HUDEP-2 (cell line): ENCODE measurements around the gene PDHB.
A peak's percentile ranks its signal among the peaks of the same experiment; 100 is the strongest.
"Not testable (repeated sequence)": the region's sequence is repeated elsewhere in the genome, so short reads cannot be mapped to it uniquely, and the experiment has no call there.

Source experiments
- DNase-seq, 76 experiments: peaks; one replicate each; lab custom pipeline; 2025; ENCODE audit not compliant: unreplicated experiment in 76 of 76; lab: John Stamatoyannopoulos, UW

The PDHB gene

GRCh38 chr3:58440996-58441355 is 7.3 kb upstream of the PDHB start:
- not testable (repeated sequence) for DNase-seq

GRCh38 chr3:58437276-58437675 is 3.6 kb upstream of the PDHB start:
- not testable (repeated sequence) for DNase-seq

DNA sequence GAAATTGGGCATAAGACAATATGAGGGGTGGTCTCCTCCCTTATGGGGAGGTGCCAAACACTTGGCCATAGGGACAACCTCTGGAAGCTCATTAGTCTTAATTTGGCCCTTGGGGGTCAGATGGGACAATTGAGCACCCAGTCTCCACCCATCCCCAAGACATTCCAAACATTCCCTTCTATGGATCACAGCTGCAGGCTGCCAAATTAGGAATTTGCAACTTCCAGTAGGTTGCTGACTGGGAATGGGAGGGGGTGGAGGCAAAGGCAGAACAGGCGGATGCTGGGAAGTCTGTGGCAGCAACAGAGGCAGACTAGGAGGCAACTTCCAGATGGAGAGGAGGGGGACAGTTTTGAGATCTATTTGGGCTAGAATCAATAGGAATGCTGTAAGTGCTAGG is 1.4 kb upstream of the PDHB start:
- no peak for DNase-seq

- peak in 2 of 76 experiments; percentile 7 for DNase-seq
Measured at GRCh38 chr3:58434511-58434910, 879 bp upstream of the PDHB start.

GRCh38 chr3:58434168-58434504 is 504 bp upstream of the PDHB start:
- no peak for DNase-seq

- no peak for DNase-seq
Measured at GRCh38 chr3:58432905-58433304, 727 bp downstream of the PDHB start.

DNA sequence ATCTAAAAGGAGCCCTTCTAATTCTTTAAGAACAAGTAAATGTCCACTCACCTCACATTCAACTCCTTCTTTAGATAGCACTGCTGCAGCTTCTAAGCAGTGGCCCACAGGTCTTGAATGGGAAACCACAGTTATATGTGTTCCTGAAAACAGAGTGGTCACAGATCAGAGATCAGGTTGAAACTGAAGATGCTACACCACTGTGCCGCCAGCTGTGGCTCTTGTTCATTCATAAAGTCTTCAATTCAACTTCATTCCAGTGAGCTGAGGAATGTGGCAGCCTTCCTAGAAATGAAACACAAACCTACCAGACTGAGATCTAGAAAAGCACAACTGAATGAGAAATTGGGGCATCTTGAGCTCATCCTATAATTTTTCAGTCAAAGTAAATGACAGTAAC is 4.0 kb downstream of the PDHB start:
- no peak for DNase-seq

- DNase-seq, result no peak
Measured at GRCh38 chr3:58427661-58428361, 5.8 kb downstream of the PDHB start.

GRCh38 chr3:58425782-58426181 is 7.8 kb downstream of the PDHB start:
- DNase-seq, result no peak

- DNase-seq, result no peak
Measured at GRCh38 chr3:58424613-58425012, 9.0 kb downstream of the PDHB start.

DNA sequence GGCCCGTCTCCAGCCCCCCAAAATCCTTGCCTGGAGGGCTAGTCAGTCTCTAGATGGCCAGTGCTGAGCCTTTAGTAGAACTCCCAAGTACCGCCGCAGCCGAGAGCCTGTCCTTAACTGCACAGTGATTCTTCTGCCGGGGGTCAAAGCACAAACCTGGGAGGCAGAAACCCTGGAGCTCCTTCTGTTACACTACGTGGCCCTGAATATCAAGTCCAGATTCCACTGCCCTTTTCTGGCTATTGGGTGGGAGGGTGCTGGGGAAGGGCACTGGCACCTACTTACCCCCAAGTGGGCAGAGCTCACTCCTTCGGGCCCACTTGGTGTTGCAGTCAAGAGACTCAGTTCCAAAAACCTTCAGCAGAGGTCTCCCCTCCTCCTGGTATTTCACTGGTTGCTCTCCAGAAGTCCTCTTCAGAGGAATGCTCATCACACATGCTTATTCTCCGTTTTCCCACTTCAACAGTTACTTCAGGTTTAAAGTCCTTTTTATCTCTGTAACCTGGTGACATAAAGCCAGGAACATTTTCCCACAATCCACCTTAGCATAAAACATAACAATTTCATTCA is 10.8 kb downstream of the PDHB start:
- DNase-seq, result no peak

DNA sequence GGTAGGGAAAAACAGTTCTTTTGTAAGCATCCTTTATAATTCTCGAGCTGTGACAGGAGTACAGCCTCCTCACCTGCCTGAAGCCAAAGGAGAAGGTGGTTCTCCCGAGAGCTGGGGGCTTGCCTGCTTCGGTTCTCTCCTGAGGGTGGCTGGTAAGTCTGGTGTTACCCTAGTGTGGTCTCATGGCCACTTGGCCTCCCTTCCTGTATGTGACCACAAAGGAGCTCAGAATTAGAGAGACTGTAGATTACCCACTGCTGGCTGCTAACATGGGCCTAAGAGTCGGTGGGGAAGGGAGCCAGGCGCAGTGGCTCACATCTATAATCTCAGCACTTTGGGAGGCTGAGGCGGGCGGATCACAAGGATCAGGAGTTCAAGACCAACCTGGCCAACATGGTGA is 12.6 kb downstream of the PDHB start:
- no peak for DNase-seq

DNA sequence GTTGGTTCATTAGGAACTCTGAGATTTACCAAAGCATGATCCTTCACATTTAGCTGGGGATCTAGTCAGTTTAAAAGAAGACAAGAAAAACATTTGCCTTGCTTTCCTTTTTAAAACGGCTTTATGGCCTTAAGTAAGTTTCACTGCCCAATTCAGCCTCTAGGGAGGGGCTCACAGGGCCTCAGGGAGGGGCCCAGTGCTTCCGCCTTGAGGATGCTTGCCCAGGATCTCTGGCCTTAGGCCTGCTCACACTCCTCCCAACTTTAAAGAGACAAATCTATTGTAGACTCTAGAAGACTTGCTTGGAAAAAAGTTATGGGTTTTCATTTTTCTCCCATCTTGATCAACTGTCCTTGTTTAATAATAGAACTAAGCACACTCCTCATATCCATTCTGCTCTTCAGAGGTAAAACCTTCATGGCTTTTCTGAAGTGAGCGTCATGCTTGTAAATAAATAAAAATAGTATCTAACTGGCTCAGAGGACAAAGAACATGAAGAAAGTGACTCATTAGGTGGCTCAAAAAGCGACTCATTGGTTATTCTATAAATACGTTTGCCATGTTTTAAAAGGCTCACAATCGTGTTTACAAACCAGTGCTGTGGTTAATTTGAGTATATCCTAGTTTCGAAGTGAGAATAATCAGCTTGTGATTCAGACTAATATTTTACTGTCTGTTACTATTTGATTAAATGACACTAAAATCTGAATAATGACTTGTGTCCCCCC is 13.7 kb downstream of the PDHB start:
- no peak for DNase-seq

DNA sequence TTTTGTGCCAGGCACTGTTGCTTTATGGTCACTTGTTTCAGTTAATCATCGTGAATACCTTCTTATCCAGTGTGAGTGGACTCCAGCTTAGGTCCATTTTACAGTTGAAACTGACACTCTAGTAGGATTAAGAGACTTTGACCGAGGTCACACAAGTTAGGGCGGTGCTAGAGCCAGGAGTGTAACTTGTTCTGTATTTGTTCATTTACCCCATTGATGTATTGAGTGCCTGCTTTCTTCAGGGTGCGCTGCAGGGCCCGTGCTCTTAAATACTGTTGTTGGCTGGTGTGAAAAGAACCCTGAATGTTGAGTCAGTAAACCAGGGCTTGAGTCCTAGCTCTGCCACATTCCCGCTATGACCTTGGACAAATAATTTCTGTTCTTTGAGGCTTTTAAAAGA is 15.4 kb downstream of the PDHB start:
- DNase-seq, result no peak

GRCh38 chr3:58417075-58417474 is 16.6 kb downstream of the PDHB start:
- no peak for DNase-seq

DNA sequence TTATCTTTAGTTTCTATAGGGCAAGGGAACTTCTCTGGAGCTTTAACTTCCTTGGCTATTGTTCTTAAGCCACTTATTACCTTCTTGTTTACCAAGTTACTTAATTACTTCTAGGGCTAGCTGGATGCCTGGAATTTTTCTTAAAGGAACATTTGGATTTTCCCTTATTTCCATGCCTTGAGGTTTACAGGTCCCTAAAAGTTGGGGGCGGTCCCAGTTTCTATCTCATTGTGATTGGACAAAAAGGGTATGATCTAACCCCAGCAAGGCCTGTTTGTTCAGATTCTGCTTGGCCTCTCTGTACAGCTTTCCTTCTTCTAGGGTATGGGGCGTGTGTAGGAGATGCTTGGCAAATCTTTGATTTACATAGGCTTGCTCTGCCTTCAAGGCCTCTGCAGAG is 17.4 kb downstream of the PDHB start:
- DNase-seq, result no peak

DNA sequence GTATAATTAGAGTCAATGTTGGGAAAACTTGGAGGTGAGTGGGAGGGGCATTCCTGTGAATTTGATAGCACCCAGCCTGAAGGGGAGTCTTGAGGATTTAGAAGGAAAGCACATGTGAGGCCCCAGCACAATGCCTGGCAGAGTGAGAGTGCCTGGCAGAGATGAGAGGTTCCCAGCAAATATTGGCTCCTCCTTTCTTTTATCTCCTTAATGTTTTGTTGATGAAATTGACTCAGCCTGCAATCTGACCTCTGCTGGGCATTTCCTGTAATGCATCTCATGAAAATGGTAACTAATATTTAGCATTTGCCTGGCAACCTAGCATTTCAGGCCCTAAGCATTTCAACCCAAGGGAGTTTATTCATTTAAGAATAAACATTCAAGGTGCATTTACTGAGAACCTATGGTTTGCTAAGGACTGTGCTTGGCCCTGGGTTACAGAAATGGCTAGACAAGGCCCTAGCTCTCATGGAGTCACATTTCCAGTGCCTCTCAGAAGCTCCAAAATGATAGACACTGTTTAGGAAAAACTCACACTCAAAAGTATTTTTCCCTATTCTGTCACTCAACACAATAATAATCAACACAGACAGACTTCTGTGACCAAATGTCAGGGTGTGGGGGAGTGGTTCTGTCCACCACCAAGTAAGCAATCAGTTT is 19.0 kb downstream of the PDHB start:
- DNase-seq, result peak in 59 of 76 experiments; percentile 1 to 79 (median 32)

DNA sequence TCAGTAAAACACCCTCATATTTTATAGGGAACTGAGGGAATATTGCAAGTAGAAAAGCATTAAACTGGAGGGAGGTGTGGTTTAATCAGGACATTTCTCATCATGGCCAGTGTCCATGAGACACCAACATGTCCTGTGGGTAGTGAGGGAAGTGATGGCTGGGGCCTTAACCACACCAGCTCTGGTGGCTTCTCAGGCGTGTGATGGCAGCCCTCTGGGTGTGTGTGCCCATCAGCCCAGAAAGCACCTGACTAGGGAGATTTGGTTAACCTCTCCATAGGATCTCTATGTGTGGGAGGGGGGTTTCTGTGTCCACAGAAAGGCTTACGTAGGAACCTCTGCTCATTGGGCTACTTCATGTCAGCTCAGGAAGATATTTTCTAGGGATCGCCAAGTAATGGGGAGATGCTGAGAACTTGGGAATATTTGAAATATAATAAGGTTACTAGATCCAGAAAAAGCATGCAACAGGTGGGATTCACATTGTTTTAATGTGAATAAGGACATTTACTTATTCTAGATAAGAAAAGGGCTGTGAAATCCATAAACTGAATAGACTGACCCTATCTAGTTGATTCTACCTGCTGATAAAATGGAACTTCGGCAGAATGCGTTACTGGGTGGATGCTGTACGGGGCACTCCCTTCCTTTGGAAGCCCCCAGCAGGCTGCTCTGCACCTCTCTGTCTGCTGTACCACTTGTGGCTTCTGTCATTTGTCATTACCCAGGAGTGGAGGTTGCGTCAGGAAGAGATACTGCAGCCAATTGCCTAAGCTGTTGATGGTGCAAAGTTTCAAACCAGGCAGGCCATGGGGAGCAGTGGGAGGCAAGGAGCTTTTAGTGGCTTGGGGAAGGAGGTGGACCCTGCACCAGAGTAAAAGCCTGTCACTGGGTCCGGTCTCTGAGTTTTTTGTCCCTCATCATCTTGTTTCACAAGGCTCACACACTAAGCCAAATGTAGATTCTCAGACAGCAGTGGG is 21.5 kb downstream of the PDHB start:
- no peak for DNase-seq

GRCh38 chr3:58411036-58411435 is 22.6 kb downstream of the PDHB start:
- no peak for DNase-seq

GRCh38 chr3:58409663-58410062 is 24.0 kb downstream of the PDHB start:
- no peak for DNase-seq

DNA sequence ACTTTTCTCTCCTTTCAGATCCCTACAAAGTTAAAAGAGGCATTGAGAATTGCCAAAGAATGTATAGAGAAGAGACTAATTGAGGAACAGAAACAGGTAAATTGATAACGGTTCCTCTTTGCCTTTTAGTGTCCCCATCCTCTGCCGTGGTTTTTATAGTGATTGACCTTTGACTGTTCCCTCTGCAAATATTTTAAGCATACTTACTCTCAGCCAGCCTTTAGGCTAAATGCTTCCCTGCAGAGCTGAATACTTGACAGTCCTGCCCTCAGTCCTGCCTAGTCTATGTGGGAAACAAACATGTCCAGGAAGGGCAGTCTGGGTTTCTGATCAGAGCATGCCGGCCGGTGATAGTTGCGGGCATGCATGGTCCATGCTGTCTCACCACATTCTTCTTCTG is 24.7 kb downstream of the PDHB start:
- no peak for DNase-seq
